Frontal cortex (tissue), 4 donors: ENCODE measurements around the gene GOLGA8M. TPM values are rescaled to one million over a fixed set of nuclear protein-coding genes. Genes with fewer than 3 reads are reported as not detected.
"Not testable (repeated sequence)": the region's sequence is repeated elsewhere in the genome, so short reads cannot be mapped to it uniquely, and the experiment has no call there.

ENCODE experiments used
- DNase-seq, 2 donors: peaks; one replicate each; pipeline ENCODE4 v3.0.0; 2012; ENCODE audit warnings: low spot score in 2 of 2
- FAIRE-seq: peaks from 2 replicates; lab custom pipeline; 2012; peaks lifted over from hg19 to GRCh38; lab: Jason Lieb, UNC
- total RNA-seq: library from RNA; depleted of rRNA; stranded (reverse); fragments of >200 nt; gene quantifications from one replicate; pipeline ENCODE4 v1.2.3, GENCODE V29; 2014
- donor health status: control.
- donor health status: control.
- donor health status: control.

GOLGA8M gene, protein sequence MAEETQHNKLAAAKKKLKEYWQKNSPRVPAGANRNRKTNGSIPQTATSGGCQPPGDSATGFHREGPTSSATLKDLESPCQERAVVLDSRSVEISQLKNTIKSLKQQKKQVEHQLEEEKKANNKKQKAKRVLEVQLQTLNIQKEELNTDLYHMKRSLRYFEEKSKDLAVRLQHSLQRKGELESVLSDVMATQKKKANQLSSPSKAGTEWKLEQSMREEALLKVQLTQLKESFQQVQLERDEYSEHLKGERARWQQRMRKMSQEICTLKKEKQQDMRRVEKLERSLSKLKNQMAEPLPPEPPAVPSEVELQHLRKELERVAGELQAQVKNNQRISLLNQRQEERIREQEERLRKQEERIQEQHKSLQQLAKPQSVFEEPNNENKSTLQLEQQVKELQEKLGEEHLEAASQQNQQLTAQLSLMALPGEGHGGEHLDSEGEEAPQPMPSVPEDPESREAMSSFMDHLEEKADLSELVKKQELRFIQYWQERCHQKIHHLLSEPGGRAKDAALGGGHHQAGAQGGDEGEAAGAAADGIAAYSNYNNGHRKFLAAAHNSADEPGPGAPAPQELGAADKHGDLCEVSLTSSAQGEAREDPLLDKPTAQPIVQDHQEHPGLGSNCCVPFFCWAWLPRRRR
- total RNA-seq, result 0.82 TPM

DNA sequence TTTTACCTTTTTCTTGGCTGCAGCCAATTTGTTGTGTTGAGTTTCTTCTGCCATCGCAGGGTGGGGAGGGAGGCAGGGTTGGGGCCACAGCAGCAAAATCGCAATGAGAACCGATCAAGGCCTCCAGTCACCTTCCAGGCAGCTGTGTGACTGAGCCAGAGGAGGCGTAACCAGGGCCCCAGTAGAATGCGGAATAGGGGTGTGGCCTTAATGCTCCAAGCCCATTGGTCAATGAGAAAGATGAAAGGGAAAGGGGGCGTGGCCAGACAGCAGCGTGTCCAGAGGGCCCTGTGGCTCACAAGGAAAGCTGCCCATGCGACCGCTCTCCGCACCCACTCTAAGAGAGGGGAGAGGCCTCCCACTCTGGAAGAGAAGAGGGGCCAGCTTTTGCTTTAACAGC, at the start of gene GOLGA8M:
GOLGA8M (minus strand) TSS at position 152 of the 400 bp plus-strand sequence; CDS start at position 54, 98 bp downstream.
- not testable (repeated sequence) for FAIRE-seq, DNase-seq

DNA sequence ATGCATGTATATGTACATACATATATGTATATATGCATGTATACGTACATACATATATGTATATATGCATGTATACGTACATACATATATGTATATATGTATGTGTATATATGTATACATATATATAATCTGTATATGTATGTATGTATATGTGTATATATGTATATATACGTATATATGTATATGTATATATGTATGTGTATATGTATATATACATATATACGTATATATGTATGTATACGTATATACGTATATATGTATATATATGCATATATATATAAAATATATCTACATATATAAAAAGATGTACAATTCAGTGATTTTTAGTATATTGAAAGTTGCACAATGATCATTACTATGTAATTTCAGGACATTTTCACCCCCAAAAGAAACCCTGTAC, 30.7 kb upstream of the GOLGA8M start:
- not testable (repeated sequence) for DNase-seq
- FAIRE-seq, result peak; percentile 82

- FAIRE-seq, DNase-seq: not testable (repeated sequence)
Observed at GRCh38 chr15:28738590-28739292, 26.5 kb upstream of the GOLGA8M start.

DNA sequence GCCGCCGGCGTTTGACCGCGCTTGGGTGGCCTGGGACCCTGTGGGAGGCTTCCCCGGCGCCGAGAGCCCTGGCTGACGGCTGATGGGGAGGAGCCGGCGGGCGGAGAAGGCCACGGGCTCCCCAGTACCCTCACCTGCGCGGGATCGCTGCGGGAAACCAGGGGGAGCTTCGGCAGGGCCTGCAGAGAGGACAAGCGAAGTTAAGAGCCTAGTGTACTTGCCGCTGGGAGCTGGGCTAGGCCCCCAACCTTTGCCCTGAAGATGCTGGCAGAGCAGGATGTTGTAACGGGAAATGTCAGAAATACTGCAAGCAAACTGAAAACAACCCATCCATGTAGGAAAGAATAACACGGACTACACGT, 26.0 kb upstream of the GOLGA8M start:
- FAIRE-seq, DNase-seq: not testable (repeated sequence)

DNA sequence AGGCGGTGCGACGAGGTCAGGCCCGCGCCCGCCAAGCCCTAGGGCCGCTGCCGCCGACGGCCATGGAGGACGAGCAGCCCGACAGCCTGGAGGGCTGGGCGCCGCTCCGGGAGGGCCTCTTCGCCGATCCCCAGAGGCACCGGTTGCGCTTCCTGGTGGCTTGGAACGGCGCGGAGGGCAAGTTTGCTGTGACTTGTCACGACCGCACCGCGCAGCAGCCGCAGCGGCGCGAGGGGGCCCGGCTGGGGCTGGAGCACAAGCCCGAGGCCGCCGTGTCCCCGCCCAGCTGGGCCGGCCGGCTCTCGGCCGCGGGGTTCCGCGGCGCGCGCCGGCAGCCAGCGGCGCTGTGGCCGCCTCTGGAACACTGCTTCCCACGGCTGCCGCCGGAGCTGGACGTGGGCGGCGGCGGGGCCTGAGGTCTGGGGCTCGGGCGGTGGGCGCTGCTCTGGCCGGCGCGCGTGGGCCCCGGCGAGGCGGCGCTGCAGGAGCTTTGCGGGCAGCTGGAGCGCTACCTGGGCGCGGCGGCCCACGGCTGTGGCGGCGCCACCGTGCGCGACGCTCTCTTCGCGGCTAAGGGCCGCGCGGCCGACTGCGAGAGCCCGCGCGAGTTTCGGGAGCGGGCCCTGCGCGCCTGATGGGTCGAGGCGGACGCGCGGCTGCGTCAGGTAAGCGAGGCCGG, 25.4 kb upstream of the GOLGA8M start:
- peak; percentile 12 to 19 for DNase-seq
- FAIRE-seq, result not testable (repeated sequence)

DNA sequence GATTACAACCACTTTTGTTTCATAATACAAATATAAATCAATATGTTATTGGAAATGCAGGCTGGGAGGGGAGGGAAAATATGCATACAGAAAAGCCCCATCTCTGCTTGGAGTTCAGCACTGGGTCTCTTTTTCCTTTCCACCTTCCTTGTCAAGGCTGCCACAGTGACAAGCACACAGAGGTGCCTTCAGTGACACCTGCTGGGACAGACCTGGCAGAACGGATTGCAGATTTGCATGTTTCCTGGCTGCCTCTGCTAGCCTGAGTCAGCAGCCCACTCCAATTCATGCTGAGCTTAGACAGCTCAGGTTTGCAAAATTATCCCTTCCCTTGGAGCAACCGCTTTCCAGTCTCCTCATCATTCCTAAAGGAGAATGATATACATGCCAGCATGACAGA, 15.8 kb upstream of the GOLGA8M start:
- not testable (repeated sequence) for FAIRE-seq, DNase-seq

DNA sequence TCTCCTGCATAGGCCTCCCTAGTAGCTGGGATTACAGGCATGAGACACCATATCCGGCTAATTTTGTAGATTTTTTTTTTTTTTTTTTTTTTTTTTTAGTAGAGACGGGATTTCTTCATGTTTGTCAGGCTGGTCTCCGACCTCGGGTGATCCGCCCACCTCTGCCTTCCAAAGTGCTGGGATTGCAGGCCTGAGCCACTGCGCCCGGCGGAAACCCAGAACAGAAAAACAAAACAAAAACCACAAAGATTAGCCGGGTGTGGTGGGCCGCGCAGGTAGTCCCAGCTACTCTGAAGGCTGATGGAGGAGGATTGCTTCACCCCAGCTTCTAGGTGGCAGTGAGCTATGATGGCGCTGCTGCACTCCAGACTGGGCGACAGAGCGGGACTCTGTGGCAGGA, 14.8 kb upstream of the GOLGA8M start:
- DNase-seq, FAIRE-seq: not testable (repeated sequence)

GRCh38 chr15:28726102-28726501, 13.9 kb upstream of the GOLGA8M start:
- no peak for DNase-seq
- no peak for FAIRE-seq

DNA sequence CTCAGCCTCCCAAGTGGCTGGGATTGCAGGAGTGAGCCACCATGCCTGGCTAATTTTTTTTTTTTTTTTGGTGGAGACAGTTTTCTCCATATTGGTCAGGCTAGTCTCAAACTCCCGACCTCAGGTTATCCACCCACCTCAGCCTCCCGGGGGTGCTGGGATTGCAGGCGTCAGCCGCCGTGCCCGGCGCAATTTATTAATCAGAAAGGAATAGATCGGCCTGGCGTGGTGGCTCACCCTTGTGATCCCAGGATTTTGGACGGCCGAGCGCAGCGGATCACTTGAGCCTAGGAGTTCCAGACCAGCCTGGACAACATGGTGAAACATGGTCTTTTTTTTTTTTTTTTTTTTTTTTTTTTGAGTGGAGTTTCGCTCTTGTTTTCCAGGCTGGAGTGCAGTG, 13.3 kb upstream of the GOLGA8M start:
- DNase-seq (no peak), FAIRE-seq (no peak)

DNA sequence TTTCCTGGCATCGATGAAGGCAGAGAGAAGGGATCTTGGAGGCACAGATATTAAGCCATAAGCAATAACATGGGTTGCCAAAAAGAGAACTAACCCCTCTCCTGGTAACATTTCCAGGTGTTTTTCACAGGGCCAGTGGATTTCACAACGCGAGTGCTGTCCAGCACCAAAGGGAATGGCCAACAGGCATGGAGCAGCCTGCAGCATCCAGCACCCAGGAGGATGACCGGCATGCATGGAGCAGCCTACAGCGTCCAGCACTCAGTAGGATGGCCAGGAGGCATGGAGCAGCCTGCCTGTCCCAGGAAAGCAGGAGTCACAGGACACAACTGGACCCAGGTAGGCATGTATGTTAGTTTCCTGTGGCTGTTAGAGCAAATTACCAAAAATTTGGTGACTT, 11.8 kb upstream of the GOLGA8M start:
- not testable (repeated sequence) for DNase-seq, FAIRE-seq

DNA sequence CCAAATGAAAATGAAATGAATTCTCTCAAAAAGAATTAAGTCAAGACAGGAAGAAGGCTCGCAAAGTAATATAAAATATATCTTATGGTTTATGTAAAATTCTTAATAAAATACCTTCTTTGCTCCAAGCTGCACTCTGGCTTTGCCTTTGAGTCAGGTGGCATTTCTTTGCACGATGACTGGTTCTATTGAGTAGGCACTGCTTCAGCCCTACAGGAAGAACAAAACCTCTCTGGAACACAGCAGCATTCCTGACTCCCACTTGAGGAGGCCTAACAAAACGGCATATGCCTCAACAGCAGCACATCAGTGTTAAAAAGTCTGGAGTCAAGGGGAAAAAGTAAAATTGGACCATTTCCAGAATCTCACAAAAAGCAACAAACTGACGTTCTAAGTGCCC, 7.4 kb upstream of the GOLGA8M start:
- not testable (repeated sequence) for FAIRE-seq, DNase-seq

DNA sequence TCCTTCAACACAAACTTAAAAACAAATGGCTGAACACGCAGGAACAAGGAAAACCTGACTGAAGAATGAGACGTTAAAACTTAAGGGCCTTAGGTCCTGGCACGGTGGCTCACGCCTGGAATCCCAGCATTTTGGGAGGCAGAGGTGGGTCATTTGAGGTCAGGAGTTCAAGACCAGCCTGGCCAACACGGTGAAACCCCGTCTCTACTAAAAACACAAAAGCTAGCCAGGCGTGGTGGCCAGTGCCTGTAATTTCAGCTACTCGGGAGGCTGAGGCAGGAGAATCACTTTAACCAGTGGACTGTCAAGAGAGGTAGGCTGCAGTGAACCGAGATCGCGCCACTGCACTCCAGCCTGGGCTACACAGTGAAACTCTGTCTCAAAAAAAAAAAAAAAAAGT, 6.4 kb upstream of the GOLGA8M start:
- not testable (repeated sequence) for FAIRE-seq, DNase-seq

GRCh38 chr15:28714176-28714575, 2.0 kb upstream of the GOLGA8M start:
- not testable (repeated sequence) for DNase-seq, FAIRE-seq

DNA sequence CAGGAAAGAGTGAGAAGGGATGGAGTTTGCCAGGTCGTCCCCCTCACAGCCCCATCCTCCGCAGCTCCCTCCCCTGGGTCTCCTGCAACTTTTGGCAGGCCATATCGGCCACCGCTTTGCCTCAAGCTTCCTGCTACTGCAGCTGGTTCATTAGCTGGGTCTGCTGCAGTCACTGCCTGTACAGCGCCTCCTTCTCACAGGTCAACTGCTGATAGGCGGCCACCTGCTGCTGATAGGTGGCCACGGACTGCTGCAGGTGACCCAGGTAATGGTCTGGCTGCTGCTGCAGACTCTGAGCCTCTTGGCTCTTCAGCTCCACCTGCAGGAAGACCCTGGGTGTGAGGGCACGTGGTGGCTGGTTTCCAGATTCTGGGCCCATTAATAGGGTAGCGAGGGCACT, 8.3 kb downstream of the GOLGA8M start:
- FAIRE-seq, DNase-seq: not testable (repeated sequence)

GRCh38 chr15:28702427-28702826, 9.8 kb downstream of the GOLGA8M start:
- not testable (repeated sequence) for FAIRE-seq, DNase-seq

- not testable (repeated sequence) for DNase-seq, FAIRE-seq
Observed at GRCh38 chr15:28694006-28694751, 18.0 kb downstream of the GOLGA8M start.

- not testable (repeated sequence) for FAIRE-seq, DNase-seq
Observed at GRCh38 chr15:28693021-28693420, 19.2 kb downstream of the GOLGA8M start.

DNA sequence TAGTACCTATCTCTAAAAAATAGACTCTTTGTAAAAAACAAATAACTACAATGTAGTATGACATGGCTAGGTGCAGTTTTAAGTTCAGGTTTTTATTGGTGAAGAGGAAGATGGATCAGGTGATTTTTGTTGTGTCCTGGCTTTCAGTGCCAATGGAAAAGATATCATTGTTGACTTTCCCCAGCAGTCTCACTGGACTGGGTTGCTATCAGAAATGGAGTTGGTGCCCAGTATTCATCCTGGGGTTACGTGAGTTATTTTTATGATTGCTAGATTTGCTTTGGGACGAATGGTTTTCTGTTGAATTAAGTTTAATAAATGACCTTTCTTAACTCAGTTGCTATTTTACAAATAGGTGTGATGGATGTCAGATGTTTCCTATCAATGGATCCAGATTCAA, 38.7 kb downstream of the GOLGA8M start:
- DNase-seq, FAIRE-seq: not testable (repeated sequence)

DNA sequence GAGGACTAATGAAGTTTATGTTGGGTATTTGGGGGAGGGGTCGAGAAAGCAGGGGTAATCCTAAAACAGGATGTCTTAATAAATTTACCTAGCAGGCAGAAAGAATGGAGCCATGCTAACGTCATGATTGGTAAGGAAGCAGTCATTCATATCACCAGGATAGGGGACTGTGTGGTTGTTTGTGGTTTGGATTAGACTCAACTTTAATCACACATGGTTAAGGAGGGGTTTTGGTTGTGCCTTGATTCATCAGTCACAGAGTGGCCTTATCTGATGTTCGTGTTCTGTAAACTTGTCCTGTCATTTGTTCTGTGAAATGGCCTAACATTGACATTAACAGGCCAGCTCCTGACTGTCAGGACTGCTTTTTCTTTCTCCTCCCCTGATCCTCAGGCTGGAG, 40.1 kb downstream of the GOLGA8M start:
- DNase-seq, FAIRE-seq: not testable (repeated sequence)
